ENCODE results near the gene KRT33B. TPM values are rescaled to one million over a fixed set of nuclear protein-coding genes. Genes with fewer than 3 reads are reported as not detected.

The KRT33B gene
- polyA plus RNA-seq, 12 donors = 0.13 to 0.15 (median 0.14) TPM; not detected in 9

DNA sequence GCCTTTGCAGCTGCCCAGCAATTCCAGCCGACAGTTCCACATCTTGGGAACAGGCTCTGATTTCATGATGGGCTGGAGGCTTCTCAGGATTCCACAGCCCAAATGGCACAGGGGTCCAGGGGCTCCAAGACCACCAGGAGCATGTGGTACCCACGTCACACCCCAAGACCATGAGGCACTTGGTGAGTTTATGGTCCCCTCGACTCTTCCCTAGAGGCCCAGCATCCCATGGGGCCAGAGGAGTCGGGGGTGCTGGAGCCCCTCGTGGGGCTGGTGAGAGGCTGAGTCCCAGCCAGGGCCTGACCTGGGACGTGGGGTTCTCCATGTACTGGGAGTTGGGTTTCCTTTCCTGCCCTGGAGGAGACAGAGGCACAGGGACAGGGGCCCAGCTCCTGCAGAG is 44.0 kb downstream of the KRT33B start:
- DNase-seq = no peak

- no peak for DNase-seq
Measured at GRCh38 chr17:41325126-41325525, 44.5 kb downstream of the KRT33B start.

DNA sequence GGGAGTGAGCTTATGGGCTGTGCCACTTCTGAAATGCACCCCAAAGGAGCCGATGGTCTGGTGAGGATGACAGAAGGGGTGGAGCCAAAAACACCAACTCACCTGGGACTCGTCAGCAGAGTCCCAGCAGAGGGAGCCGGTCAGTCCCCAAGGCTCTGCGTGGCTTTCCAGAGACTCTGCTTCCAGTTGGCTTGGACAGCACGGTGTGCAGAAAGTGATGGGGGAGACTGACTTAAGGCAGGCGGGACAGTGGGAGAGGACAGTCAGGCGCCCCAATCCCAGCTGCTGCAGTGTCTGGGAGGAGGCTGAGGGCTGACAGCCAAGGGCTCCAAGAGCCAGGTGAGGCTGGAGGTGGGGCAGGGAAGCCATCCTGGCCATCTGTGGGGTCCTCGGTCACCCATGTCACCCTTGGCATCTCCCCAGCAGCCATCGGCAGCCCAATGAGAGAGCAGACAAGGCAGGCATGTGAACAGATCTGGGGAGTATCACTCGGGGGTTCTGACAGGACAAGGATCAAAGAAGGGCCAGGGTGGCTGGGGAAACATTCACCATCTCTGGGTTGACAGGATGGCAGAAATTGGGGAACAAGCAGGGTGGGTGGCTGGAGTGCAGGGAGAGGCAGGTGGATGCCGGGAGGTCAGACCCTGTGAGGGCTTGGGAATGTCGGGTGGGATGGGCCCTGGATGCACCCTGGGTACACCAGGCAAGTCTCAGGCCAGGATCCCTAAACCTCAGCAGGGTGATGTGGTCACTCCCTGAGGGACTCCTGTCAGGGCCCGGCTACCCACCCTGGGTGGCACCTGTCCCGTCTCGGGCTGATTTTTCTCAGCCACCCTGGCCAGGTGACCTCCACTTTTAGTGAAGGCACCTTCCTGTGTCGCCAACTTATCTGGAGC is 45.2 kb downstream of the KRT33B start:
- DNase-seq = no peak

DNA sequence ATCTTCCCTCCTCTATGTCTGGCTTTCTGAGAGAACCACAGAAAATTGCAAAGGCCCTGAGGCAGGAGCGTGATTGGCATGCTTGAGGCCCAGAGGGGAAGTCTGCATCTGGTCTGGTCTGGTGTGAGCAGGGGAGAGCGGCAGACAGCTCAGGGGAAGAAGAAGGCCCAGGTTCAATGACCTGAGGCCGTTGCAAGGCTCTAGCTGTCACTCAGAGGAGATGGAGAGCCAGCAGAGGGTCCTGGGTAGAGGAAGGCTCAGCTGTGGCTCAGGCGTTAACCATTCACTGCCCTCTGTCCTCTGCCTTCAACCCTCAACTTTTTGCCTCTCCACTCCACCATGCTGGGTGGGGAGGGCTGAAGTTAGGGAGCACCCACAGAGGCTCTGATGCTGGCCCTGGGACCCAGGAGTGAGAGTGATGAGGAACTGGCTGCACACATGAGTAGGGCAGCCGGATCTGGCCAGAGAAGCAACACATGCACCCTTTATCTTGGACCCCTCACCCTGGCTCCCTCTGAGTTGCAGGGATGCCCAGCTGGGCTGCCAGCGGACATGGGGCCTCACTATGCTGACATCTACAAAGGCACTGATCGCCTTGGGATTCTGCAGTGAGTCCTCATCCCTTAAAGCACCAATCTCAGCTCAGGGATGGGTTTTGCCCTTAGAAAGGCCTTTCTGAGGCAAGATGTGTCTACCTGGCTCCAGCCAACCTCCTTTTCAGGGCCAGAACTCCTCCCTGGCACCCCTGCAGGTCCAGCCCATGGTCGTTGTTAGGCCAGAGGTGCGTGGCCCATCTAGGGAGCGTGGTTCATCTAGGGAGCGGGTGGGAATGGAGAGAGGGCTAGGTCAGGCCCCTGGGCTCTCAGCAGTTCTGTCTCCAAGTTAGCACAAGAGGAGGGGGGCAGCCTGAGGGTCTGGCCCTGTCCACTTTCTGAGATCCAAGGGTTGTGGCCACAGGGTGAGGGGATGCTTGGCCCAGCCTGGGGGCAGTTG is 46.4 kb downstream of the KRT33B start:
- DNase-seq = no peak

DNA sequence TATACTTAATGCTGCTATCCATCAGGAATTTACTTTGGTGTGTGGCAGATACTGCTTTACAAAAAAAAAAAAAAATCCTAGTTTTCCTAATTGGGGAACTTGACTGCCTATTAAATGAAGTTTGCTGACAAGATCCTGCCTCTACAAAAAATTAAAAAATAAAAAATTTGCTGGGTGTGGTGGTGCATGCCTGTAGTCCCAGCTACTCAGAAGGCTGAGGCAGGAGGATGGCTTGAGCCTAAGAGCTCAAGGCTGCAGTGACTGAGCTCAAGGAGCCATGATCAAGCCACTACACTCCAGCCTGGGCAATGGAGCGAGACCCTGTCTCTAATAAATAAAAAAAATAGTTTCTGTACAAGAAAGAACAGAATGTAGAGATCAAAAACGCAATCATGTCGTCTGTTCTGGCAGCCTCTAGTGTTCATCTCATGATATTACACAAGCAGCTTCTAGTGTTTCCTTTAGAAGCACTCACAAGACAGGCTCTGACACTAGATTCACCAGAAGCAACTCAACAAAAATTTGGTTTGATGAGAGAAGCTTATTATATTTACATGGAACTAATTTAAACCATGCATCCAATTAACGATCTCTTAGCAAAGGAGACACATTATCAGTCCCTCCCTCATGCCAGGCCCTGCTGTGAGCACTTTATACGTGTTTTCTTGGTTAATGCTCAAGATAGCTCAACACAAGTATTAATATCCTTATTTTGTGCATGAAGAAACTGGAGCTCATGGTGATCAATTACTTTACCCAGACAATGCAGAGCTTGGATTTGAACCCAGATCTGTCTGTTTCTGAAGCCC is 47.3 kb downstream of the KRT33B start:
- DNase-seq = peak; percentile 28

- DNase-seq = no peak
Measured at GRCh38 chr17:41318231-41318630, 51.4 kb downstream of the KRT33B start.

DNA sequence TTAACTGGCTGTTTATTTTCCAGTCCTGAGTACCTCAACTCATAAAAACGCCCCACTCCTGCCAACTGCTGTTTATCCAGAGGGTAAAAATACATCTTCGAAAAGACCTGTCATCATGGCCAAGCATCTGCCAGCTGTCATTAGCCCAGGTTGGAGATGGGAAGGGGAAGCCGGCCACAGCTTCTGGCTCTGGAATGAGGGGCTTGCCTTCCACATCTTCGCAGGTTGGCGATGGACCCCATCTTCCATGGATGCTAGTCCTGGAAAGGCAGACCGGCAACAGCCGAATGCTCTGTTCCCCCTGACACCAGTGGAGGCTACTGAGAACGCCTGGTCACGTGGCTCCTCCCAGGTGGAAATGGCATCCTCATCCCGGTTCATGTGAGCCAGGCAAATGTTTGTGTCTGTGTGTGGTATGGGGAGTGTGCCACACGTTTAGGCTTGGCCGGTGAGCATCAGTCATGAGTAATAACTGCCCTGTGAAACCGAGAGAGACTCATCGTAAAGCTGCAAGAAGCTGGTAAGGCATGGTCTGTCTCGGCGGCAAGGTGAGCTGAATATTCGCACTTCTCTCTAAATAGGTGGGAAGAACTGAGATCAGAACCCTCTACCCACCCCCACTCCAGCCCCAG is 53.7 kb downstream of the KRT33B start:
- DNase-seq = no peak

DNA sequence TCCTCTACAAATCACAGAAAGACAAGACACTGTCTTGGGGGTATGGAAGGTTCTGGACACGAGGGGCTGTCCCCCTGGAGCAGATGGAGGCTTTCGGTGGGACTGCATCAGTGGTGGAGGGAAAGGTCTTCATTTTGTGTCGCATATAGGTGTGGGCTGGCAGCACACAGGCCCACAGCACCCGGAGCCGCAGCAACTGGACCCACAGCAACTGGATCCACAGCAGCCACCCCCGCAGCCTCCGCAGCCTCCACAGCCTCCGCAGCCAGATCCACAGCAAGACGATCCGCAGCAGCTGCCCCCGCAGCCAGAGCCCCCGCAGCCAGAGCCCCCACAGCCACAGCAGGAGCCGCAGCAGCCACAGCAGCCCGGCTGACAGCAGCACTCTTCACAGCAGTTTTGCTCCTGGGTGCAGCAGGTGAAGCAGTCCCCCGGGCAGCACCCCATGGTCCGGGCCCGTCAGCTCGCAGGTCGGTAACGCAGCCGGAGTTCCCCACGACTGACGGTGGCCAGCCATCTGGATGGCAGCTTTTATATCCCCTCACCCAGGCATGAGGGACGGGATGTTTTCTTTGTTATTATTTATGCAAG is 54.3 kb downstream of the KRT33B start, which contains the start of gene KRTAP17-1:
Gene KRTAP17-1 (minus strand): TSS at position 507 of the 591 bp plus-strand sequence. CDS start 60 bp downstream, at position 447.
- DNase-seq = no peak

Other genes starting within 250 kb of the KRT33B start
- not detected for gene KRTAP4-12, start 245.6 kb downstream of the KRT33B start, polyA plus RNA-seq (ENCODE audit: insufficient read length in 12 of 12)
- not detected for gene KRTAP4-6, start 229.3 kb downstream of the KRT33B start, polyA plus RNA-seq (ENCODE audit: insufficient read length in 12 of 12)
- not detected for gene KRTAP4-5, start 220.0 kb downstream of the KRT33B start, polyA plus RNA-seq (ENCODE audit: insufficient read length in 12 of 12)
- gene KRTAP4-4, start 209.1 kb downstream of the KRT33B start, polyA plus RNA-seq (ENCODE audit: insufficient read length in 12 of 12) = not detected
- gene KRTAP4-3, start 201.6 kb downstream of the KRT33B start, polyA plus RNA-seq (ENCODE audit: insufficient read length in 12 of 12) = not detected
- not detected for gene KRTAP4-2, start 191.6 kb downstream of the KRT33B start, polyA plus RNA-seq (ENCODE audit: insufficient read length in 12 of 12)
- not detected for gene KRTAP4-1, start 184.9 kb downstream of the KRT33B start, polyA plus RNA-seq (ENCODE audit: insufficient read length in 12 of 12)
- gene KRTAP9-1, start 179.9 kb downstream of the KRT33B start, polyA plus RNA-seq (ENCODE audit: insufficient read length in 12 of 12) = not detected
- gene KRTAP9-2, start 143.2 kb downstream of the KRT33B start, polyA plus RNA-seq (ENCODE audit: insufficient read length in 12 of 12) = not detected
- not detected for gene KRTAP9-3, start 137.4 kb downstream of the KRT33B start, polyA plus RNA-seq (ENCODE audit: insufficient read length in 12 of 12)
- not detected for gene KRTAP9-8, start 131.8 kb downstream of the KRT33B start, polyA plus RNA-seq (ENCODE audit: insufficient read length in 12 of 12)
- not detected for gene KRTAP9-4, start 120.1 kb downstream of the KRT33B start, polyA plus RNA-seq (ENCODE audit: insufficient read length in 12 of 12)
- gene KRTAP9-9, start 114.4 kb downstream of the KRT33B start, polyA plus RNA-seq (ENCODE audit: insufficient read length in 12 of 12) = not detected
- gene KRTAP9-6, start 104.4 kb downstream of the KRT33B start, polyA plus RNA-seq (ENCODE audit: insufficient read length in 12 of 12) = under 1 TPM in 7 of 12 donors, not detected in 5; 0.11 to 0.65 (median 0.24) TPM
- gene KRTAP9-7, start 94.1 kb downstream of the KRT33B start, polyA plus RNA-seq (ENCODE audit: insufficient read length in 12 of 12) = not detected
- not detected for gene KRTAP29-1, start 67.0 kb downstream of the KRT33B start, polyA plus RNA-seq (ENCODE audit: insufficient read length in 12 of 12)
- gene KRTAP16-1, start 60.5 kb downstream of the KRT33B start, polyA plus RNA-seq (ENCODE audit: insufficient read length in 12 of 12) = not detected
- gene KRTAP17-1, start 54.1 kb downstream of the KRT33B start, polyA plus RNA-seq (ENCODE audit: insufficient read length in 12 of 12) = not detected
- gene KRT33A, start 19.0 kb downstream of the KRT33B start, polyA plus RNA-seq (ENCODE audit: insufficient read length in 12 of 12) = not detected
- gene KRT34, start 12.5 kb upstream of the KRT33B start, polyA plus RNA-seq (ENCODE audit: insufficient read length in 12 of 12) = under 1 TPM in 1 of 12 donors, not detected in 11; 0.33 TPM
- 1 to 10 TPM in 10 of 12 donors, not detected in 2; 3.5 to 6.3 (median 4.4) TPM for gene KRT31, start 27.8 kb upstream of the KRT33B start, polyA plus RNA-seq (ENCODE audit: insufficient read length in 12 of 12)
- under 1 TPM in 1 of 12 donors, not detected in 11; 0.29 TPM for gene KRT37, start 54.8 kb upstream of the KRT33B start, polyA plus RNA-seq (ENCODE audit: insufficient read length in 12 of 12)
- gene KRT38, start 71.2 kb upstream of the KRT33B start, polyA plus RNA-seq (ENCODE audit: insufficient read length in 12 of 12) = not detected
- under 1 TPM in 1 of 12 donors, not detected in 11; 0.55 TPM for gene KRT32, start 97.6 kb upstream of the KRT33B start, polyA plus RNA-seq (ENCODE audit: insufficient read length in 12 of 12)
- gene KRT35, start 111.3 kb upstream of the KRT33B start, polyA plus RNA-seq (ENCODE audit: insufficient read length in 12 of 12) = under 1 TPM in 1 of 12 donors, not detected in 11; 0.11 TPM
- under 1 TPM in 1 of 12 donors, not detected in 11; 0.23 TPM for gene KRT36, start 120.1 kb upstream of the KRT33B start, polyA plus RNA-seq (ENCODE audit: insufficient read length in 12 of 12)
- gene KRT13, start 135.8 kb upstream of the KRT33B start, polyA plus RNA-seq (ENCODE audit: insufficient read length in 12 of 12) = 100 to 1,000 TPM in 3 of 12 donors, 1 to 10 TPM in 2, under 1 TPM in 1, not detected in 6; 0.63 to 746 (median 70.1) TPM
- gene KRT15, start 149.1 kb upstream of the KRT33B start, polyA plus RNA-seq (ENCODE audit: insufficient read length in 12 of 12) = 100 to 1,000 TPM in 1 of 12 donors, 10 to 100 TPM in 2, 1 to 10 TPM in 2, under 1 TPM in 2, not detected in 5; 0.13 to 365 (median 3.4) TPM
- 100 to 1,000 TPM in 1 of 12 donors, 10 to 100 TPM in 3, 1 to 10 TPM in 3, under 1 TPM in 4, not detected in 1; 0.34 to 178 (median 1.4) TPM for gene KRT19, start 158.5 kb upstream of the KRT33B start, polyA plus RNA-seq (ENCODE audit: insufficient read length in 12 of 12)
- under 1 TPM in 2 of 12 donors, not detected in 10; 0.17 to 0.44 TPM for gene KRT9, start 202.2 kb upstream of the KRT33B start, polyA plus RNA-seq (ENCODE audit: insufficient read length in 12 of 12)
- gene KRT14, start 217.1 kb upstream of the KRT33B start, polyA plus RNA-seq (ENCODE audit: insufficient read length in 12 of 12) = 100 to 1,000 TPM in 1 of 12 donors, 10 to 100 TPM in 2, 1 to 10 TPM in 2, under 1 TPM in 3, not detected in 4; 0.18 to 229 (median 2.1) TPM
- 1 to 10 TPM in 2 of 12 donors, under 1 TPM in 1, not detected in 9; 0.90 to 3.9 (median 1.5) TPM for gene KRT16, start 243.0 kb upstream of the KRT33B start, polyA plus RNA-seq (ENCODE audit: insufficient read length in 12 of 12)